Cortex of kidney (tissue), 1 donor: ENCODE measurements around the gene TRAF3IP1.
"Not testable (repeated sequence)": the region's sequence is repeated elsewhere in the genome, so short reads cannot be mapped to it uniquely, and the experiment has no call there.

Source experiments
- DNase-seq: peaks from one replicate; lab custom pipeline; 2025; lab: John Stamatoyannopoulos, UW

TRAF3IP1 gene

GRCh38 chr2:238380785-238381184, 60.5 kb downstream of the TRAF3IP1 start:
- no peak for DNase-seq

GRCh38 chr2:238381341-238382115, 61.2 kb downstream of the TRAF3IP1 start:
- no peak for DNase-seq

DNA sequence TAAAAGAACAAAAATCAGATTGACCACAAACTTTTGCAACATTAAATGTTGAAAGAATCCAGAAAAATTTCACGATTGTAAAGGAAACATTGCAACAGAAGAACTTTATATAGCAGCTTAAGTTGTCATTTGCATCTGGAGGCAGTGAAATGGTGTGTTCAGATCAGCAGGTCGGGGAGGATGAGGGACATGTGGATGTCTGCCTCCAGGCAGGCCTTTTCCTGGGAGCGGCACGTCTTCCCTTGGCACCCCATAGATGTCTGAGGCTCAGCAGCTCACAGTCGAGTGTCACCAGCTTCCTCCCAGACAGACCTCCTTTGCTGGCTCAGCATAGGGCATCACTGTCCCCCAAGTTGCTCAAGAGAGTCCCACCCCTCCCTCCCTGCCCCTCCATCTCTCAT, 62.1 kb downstream of the TRAF3IP1 start:
- no peak for DNase-seq

GRCh38 chr2:238383135-238383534, 62.8 kb downstream of the TRAF3IP1 start:
- no peak for DNase-seq

DNA sequence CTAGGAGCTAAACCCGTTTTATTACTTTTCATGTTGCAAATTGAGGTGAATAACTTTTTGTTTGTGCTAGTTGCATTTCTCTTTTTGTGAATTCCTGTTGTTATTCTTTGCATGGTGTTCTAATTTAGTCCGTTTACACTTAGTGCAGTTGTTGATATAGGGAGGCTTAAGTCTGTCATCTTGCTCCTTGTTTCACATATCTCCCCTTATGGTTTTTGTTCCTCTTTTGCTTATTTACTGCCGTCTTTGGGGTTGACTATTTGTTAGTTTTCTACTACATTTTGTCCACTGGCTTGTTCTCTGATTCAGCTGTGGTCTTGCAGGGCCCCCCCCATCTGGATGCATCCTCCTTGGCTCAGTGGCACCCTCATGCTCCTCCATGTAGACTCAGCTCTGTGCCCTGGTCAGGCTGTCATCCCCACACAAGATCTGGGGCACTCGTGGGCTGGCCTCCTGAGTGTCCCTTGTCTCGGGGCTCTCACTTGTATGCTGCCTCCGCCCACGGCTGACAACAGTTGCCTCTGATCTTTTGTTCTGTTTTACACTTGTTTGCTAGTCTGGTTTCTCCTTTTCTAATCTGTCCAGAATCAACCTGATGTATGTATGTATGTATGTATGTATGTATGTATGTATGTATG, 63.5 kb downstream of the TRAF3IP1 start:
- no peak for DNase-seq

- DNase-seq = no peak
Observed at GRCh38 chr2:238387332-238387731, 67.0 kb downstream of the TRAF3IP1 start.

DNA sequence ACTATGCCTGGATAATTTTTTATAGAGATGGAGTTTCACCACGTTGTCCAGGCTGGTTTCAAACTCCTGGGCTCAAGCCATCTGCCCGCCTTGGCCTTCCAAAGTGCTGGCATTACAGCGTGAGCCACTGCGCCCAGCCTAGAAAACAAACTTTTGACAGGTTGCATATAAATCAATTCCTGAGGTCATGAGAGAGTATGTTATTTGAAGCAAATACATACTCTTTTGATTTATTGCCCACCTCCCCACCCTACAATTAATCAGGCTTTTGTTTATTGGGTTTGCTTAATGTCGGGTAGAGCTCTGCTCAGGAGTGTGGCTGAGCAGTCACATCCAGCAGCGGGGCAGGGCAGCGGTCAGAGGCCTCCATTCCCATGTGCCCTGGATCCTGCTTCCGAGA, 68.5 kb downstream of the TRAF3IP1 start:
- DNase-seq = no peak

GRCh38 chr2:238389988-238390589, 69.8 kb downstream of the TRAF3IP1 start:
- DNase-seq = no peak

- DNase-seq = no peak
Observed at GRCh38 chr2:238391042-238391689, 70.8 kb downstream of the TRAF3IP1 start.

DNA sequence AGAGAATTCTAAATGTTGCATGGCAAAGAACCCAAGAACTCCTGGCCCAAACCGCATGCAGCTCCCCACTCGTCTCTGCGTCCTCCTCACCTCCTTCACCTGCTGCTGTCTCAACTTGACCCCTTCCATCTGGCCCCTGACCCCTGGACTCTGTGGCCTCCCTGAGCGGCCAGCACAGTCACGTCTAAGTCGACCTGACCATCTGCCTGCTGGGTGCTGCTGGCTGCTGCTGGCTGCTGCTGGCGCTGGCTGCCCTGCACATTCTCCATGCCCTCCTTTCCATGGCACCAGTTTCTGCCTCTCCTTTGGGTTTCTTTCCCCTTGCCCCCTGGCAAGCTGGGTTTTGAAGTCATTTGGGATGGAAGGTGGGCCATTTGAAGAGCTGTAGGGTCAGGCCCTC, 76.3 kb downstream of the TRAF3IP1 start:
- no peak for DNase-seq

DNA sequence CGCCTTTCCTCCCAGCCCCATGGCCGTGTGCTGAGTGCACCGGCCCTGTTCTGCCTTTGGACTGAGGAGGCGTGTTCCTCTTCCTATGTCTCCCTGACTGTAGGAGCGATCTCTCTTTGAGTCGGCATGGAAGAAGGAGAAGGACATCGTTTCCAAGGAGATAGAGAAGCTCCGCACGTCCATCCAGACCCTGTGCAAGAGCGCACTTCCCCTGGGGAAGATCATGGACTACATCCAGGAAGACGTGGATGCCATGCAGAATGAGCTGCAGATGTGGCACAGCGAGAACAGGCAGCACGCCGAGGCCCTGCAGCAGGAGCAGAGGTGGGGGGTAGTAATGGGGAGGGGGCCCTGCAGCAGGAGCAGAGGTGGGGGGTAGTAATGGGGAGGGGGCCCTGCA, 77.0 kb downstream of the TRAF3IP1 start:
- no peak for DNase-seq

- no peak for DNase-seq
Observed at GRCh38 chr2:238398577-238398976, 78.3 kb downstream of the TRAF3IP1 start.

- no peak for DNase-seq
Observed at GRCh38 chr2:238399094-238399493, 78.8 kb downstream of the TRAF3IP1 start.

GRCh38 chr2:238401551-238401950, 81.2 kb downstream of the TRAF3IP1 start:
- DNase-seq = no peak

GRCh38 chr2:238403632-238404405, 83.5 kb downstream of the TRAF3IP1 start:
- no peak for DNase-seq

- no peak for DNase-seq
Observed at GRCh38 chr2:238404406-238405216, 84.3 kb downstream of the TRAF3IP1 start.

DNA sequence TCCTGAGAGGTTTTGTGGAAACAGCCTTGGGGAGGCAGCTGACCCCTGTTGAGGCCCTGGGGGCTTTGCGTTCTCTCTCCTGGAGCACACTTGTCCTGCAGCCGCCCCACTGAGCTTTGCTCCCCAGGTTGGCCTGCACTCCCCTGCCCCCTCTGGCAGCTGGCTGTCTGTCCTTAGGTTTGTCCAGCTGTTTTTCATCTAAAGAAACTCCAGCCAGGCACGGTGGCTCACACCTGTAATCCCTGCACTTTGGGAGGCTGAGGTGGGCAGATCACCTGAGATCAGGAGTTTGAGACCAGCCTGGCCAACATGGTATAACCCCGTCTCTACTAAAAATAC, 84.9 kb downstream of the TRAF3IP1 start:
- DNase-seq = not testable (repeated sequence)

DNA sequence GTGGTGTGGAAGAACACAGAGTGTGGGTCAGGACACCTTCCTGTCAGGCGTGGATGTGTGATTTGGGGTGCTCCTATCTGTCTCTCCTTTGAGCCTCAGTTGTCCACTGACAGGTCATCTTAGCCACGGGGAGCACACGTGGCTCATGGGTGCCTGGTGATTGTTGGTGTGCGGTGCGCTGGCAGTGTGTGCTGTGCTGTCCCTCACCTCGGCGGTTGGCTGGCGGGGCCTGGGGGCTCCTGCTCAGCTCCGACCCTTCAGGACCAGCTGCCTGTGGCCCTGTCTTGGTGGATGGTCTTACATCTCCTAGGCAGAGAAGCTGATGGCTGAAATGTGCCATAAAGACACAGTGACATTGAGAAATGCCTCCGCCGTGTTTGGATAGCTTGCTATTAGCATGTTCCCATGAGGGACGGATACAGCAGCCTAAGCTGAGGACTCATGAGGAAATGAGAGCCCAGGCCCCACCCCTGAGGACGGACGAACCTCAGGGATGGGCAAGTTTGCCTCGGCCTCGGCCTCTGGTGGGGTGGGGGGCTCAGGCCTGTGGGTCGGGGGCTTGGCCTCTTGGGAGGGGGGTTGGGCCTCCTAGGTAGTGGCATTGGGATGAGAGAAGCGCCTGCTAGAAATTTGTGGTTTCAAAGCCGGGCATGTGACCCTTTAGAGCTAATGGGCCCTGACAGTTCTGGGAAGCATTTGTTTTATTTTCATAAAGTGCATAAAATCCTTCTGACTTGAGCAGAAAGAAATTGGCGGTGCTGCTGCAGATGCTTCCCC, 86.1 kb downstream of the TRAF3IP1 start:
- no peak for DNase-seq

DNA sequence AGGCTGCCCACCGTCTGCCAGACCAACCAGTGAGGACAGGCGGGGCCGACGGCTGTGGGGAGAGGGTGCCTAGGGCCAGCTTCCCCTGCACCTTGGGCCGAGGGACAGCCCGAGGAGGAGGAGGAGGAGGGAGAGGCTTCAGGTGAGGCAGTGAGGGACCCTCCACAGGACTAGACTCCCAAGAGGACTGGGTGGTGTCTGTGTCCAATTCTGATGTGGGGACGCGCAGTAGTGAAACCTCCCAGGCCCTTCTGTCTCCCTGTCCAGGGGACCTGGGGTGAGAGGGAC, 86.6 kb downstream of the TRAF3IP1 start:
- no peak for DNase-seq

- no peak for DNase-seq
Observed at GRCh38 chr2:238407566-238407965, 87.2 kb downstream of the TRAF3IP1 start.
